Glutamatergic neuron (in vitro differentiated cells): ENCODE measurements around the gene PTPRG. TPM values are rescaled to one million over a fixed set of nuclear protein-coding genes. Genes with fewer than 3 reads are reported as not detected.

ENCODE experiments used
- DNase-seq: peaks from one replicate; pipeline ENCODE4 v3.0.0; 2022
- H3K27ac Mint-ChIP-seq: one replicate; pipeline ENCODE4 v1.8.0; 2020; ENCODE audit warnings: mild to moderate bottlenecking, mixed read lengths, inconsistent platforms; ENCODE audit not compliant: unreplicated experiment
- H3K27me3 Mint-ChIP-seq: one replicate; pipeline ENCODE4 v1.8.0; 2020; ENCODE audit warnings: mild to moderate bottlenecking, moderate library complexity, mixed read lengths, inconsistent platforms; ENCODE audit not compliant: unreplicated experiment
- H3K36me3 Mint-ChIP-seq: one replicate; pipeline ENCODE4 v1.8.0; 2020; ENCODE audit warnings: mild to moderate bottlenecking, mixed read lengths, inconsistent platforms; ENCODE audit not compliant: unreplicated experiment
- H3K4me1 Mint-ChIP-seq: one replicate; pipeline ENCODE4 v1.8.0; 2020; ENCODE audit warnings: mild to moderate bottlenecking, low read depth, mixed read lengths, inconsistent platforms; ENCODE audit not compliant: unreplicated experiment
- H3K4me3 Mint-ChIP-seq: one replicate; pipeline ENCODE4 v1.8.0; 2020; ENCODE audit warnings: mild to moderate bottlenecking, mixed read lengths, inconsistent platforms; ENCODE audit not compliant: unreplicated experiment
- H3K9me3 Mint-ChIP-seq: one replicate; pipeline ENCODE4 v1.8.0; 2020; ENCODE audit warnings: mild to moderate bottlenecking, moderate library complexity, mixed read lengths, inconsistent platforms; ENCODE audit not compliant: unreplicated experiment
- total RNA-seq: library from RNA; stranded (reverse); fragmentation: NEBNext Ultra II Directional; extraction: Animal tissue kit (Norgen Biotek cat#: 25700); gene quantifications from one replicate; pipeline ENCODE4 v1.2.1, GENCODE V29; 2021; ENCODE audit not compliant: unreplicated experiment
- TF ChIP-seq, protein P1 (sequence below): fragments of 200-600 bp; sonication (generic); IDR thresholded peaks from one replicate; pipeline ENCODE4 v1.5.0; 2021; ENCODE audit not compliant: partially characterized antibody, unreplicated experiment

The PTPRG gene
- total RNA-seq, 1 donor from 2014 or later, result 52.1 TPM

DNA sequence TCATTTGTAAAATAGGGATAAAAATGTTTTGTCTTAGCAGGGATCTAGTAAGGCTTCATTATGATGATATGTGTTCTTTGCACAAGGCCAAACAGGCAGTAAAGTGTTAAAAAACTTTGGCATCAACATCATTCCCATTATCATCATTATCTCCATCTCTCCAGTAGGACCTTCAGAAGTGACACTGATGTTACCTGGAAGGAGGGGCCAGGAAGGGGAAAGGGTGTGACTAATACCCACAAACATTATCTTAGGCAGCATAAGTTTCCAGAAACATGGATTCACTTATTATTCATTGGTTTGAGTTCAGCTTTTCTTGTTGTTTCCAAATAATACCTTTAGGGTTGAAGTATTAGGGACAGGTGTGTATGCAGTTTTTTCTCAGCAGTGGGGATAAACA lies 399.6 kb downstream of the PTPRG start:
- H3K27ac Mint-ChIP-seq, result no peak overlapping the region
- no peak overlapping the region for H3K4me3 Mint-ChIP-seq
- no peaks in the 10 kb centered on the region for H3K36me3 Mint-ChIP-seq
- H3K4me1 Mint-ChIP-seq, result peaks cover 12% of the 10 kb centered on the region
- TF ChIP-seq, protein P1, sequence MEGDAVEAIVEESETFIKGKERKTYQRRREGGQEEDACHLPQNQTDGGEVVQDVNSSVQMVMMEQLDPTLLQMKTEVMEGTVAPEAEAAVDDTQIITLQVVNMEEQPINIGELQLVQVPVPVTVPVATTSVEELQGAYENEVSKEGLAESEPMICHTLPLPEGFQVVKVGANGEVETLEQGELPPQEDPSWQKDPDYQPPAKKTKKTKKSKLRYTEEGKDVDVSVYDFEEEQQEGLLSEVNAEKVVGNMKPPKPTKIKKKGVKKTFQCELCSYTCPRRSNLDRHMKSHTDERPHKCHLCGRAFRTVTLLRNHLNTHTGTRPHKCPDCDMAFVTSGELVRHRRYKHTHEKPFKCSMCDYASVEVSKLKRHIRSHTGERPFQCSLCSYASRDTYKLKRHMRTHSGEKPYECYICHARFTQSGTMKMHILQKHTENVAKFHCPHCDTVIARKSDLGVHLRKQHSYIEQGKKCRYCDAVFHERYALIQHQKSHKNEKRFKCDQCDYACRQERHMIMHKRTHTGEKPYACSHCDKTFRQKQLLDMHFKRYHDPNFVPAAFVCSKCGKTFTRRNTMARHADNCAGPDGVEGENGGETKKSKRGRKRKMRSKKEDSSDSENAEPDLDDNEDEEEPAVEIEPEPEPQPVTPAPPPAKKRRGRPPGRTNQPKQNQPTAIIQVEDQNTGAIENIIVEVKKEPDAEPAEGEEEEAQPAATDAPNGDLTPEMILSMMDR, result no peak
- H3K27me3 Mint-ChIP-seq, result no peaks in the 10 kb centered on the region
- DNase-seq, result no peak
- peaks cover 3% of the 10 kb centered on the region for H3K9me3 Mint-ChIP-seq

DNA sequence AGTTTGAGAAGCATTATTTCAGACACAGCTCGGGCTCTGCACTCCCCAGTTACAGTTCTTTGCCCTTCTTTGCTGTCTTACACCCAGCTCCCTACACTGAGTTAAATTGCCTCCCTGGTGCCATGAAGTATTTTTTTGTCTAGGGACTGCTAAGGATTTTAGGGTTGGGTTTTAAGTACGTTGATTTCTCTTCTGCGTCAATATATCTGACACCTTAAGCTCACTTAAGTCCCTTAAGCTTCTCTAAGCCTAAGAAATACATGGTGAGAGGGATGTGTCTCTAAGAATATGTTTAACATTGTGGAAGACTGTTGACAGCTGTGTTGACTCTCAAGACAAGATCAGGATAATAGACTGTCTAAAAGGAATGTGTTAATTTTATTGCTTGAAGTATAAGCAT lies 400.5 kb downstream of the PTPRG start:
- no peak for DNase-seq
- Mint-ChIP-seq H3K27ac (no peak overlapping the region), H3K4me1 (peaks cover 7% of the 10 kb centered on the region), H3K36me3 (no peaks in the 10 kb centered on the region), H3K27me3 (no peaks in the 10 kb centered on the region), H3K4me3 (no peak overlapping the region), H3K9me3 (peaks cover 3% of the 10 kb centered on the region)
- TF ChIP-seq, protein P1, result no peak

DNA sequence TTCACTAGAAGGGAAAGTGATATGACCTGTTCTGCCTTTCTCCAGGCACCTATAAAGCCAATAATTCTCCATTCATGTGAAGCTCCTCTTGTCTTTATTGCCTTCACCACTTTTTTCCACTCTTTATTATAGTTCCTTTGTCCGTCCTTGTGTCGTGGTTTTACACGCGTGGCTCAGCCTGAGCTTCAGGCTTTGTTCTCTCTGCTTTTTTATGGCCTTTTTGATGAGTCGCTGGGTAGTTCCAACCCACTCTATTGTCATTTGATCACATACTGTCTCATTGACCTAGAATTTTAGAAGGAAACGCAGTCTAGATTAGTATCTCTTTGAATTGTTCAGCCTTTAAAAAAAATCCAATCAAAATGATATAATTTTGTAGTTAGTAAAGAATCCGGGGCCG lies 403.2 kb downstream of the PTPRG start:
- H3K4me1 Mint-ChIP-seq, result peaks cover 4% of the 10 kb centered on the region
- DNase-seq, result no peak
- no peak overlapping the region for H3K4me3 Mint-ChIP-seq
- no peaks in the 10 kb centered on the region for H3K36me3 Mint-ChIP-seq
- peaks cover 3% of the 10 kb centered on the region for H3K9me3 Mint-ChIP-seq
- no peak overlapping the region for H3K27ac Mint-ChIP-seq
- H3K27me3 Mint-ChIP-seq, result no peaks in the 10 kb centered on the region
- TF ChIP-seq, protein P1, result no peak

DNA sequence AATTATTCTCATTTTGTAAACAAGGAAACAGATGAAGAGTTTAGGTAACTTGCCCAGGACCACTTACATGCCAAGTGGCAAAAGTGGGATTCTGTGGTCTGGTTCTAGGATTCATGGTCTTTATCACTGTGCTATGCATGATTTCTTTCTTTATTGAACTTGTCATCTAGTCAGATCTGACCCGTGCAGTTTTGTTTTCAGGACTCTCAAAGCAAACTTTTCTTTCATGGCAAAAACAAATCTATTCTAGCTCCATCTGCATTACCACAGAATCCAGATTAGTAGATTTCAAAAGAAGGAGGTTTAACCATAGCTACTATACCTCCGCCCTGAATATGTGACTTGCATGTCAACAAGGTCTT lies 404.4 kb downstream of the PTPRG start:
- H3K27me3 Mint-ChIP-seq, result no peaks in the 10 kb centered on the region
- H3K36me3 Mint-ChIP-seq, result no peaks in the 10 kb centered on the region
- DNase-seq, result no peak
- TF ChIP-seq, protein P1, result no peak
- no peak overlapping the region for H3K4me3 Mint-ChIP-seq
- peaks cover 4% of the 10 kb centered on the region for H3K4me1 Mint-ChIP-seq
- no peak overlapping the region for H3K27ac Mint-ChIP-seq
- peaks cover 3% of the 10 kb centered on the region for H3K9me3 Mint-ChIP-seq

DNA sequence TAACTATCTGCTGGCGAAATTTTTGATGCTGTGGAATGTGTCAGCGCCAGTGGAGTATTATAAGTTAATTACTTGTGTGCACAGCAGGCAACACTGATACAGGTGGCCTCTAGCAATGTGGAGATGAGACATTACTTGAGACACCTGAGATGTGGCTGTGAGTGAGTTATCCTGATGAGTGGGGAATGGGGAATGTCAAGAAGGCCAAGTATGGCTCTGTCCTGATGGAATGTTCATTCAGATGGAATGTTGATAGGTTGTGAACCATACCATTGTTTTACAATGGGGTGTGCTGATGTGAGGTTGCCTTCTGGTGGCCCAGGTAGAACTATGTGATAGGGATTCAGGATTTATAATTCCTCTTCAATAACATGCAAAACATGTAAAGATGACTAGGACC lies 404.8 kb downstream of the PTPRG start:
- H3K9me3 Mint-ChIP-seq, result peaks cover 3% of the 10 kb centered on the region
- TF ChIP-seq, protein P1, result no peak
- peaks cover 4% of the 10 kb centered on the region for H3K4me1 Mint-ChIP-seq
- no peak overlapping the region for H3K4me3 Mint-ChIP-seq
- DNase-seq, result no peak
- no peaks in the 10 kb centered on the region for H3K27me3 Mint-ChIP-seq
- H3K36me3 Mint-ChIP-seq, result no peaks in the 10 kb centered on the region
- no peak overlapping the region for H3K27ac Mint-ChIP-seq
